Measurements from ENCODE around the gene FRMD4A. TPM values are rescaled to one million over a fixed set of nuclear protein-coding genes. Genes with fewer than 3 reads are reported as not detected.
"Not testable (repeated sequence)": the region's sequence is repeated elsewhere in the genome, so short reads cannot be mapped to it uniquely, and the experiment has no call there.

FRMD4A gene
- total RNA-seq, 1 donor from 2014 or later, result 23.7 TPM

DNA sequence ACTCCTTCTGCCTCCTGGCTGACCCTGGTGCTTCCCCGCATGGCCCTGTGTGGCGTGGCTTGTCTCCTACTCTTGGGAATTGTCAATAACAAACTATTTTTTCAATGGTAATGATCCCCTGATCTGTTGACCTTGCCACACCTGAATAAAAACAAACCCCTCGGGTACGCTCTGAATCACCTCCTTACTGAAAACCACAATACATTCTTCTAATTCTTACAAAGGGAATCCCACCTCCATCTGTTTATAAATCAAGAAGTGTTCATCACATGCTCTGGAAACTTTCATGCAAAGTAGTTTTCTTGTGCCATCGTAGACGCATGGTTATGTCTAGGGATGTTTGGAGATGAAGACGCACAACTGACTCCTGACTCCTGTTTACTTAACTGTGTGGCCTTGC lies 245.8 kb downstream of the FRMD4A start:
- no peak for DNase-seq (ENCODE audit: low spot score)
- intact Hi-C loops (cut with DNase I), result no loop called here

- intact Hi-C loops (cut with DNase I), result no loop called here
- no peak for DNase-seq (ENCODE audit: low spot score)
Measured at GRCh38 chr10:14080795-14081194, 249.9 kb downstream of the FRMD4A start.

- DNase-seq (ENCODE audit: low spot score), result no peak
- intact Hi-C loops (cut with DNase I), result no loop called here
Measured at GRCh38 chr10:14077430-14077829, 253.3 kb downstream of the FRMD4A start.

GRCh38 chr10:14074062-14074884 lies 256.5 kb downstream of the FRMD4A start:
- peak; percentile 84 for DNase-seq (ENCODE audit: low spot score)
- intact Hi-C loops (cut with DNase I), result no loop called here

DNA sequence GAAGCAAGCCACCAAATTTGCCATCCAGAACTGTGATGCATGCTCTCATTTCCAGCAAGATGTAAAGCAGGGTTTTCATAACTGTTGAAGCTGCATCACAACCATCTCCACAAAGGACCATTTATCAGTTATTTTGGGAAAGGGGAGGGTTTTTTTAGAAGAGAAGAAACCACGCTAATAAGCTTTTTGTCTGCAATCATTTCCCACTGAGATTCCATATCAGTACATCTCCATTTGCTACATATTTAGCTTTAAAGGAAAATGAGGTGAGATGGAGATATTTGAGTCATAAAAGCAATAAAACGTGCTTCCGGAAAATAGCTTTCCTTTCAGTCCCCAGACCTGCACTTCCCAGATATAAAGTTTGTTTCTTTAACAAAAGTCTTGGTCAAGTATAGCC lies 258.2 kb downstream of the FRMD4A start:
- intact Hi-C loops (cut with DNase I), result no loop called here

DNA sequence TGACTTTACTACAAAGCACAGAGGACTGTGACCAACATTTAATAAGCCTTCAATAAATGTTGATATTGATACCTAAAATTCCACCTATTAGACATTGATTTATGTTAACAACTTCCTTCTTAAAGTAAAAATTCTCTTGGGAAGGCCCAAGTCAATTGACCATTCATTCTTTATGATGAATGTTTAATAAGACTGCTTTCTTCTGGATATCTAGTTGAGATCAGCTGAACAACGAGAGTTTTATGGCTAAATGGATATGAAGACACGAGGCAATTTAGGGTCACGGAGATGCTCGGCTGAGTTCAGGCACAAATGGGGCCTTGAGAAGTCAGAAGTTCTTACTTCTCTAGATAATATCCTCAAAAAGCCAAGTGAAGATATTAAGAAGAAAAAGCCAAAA lies 258.8 kb downstream of the FRMD4A start:
- intact Hi-C loops (cut with DNase I), result no loop called here

More for the DNA sequence above, 258.2 kb downstream of the FRMD4A start:
- DNase-seq (ENCODE audit: low spot score), result no peak

DNA sequence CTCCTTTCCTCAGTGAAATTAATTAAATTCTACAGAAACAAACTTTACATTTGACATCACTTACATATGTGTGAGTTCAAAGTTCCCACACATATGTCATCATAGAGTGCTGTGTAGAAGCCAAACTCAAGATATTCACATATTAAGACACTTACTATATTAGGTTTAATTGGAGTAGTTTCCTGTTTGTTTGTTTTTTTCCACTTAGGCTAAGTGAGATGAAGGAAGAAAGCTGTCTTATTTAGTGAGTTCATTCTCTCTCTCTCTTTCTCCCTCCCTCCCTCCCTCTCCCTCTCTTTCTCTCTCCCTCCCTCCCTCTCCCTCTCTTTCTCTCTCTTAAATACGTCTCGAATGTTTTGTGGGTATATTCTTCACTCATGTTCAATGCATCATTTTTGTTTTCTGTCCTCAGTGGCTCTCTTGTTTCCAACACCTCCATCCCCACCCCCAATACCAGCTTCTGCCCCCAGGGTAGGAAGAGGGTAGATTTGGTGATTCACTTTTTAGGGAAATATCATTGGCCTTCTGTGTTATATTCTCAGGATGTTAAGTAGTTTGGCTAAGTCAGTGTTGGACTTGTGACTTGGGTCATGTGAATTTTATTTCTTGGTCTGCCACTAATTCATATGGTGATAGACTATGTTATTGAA lies 262.0 kb downstream of the FRMD4A start:
- no peak for DNase-seq (ENCODE audit: low spot score)

More for the DNA sequence above, 258.8 kb downstream of the FRMD4A start:
- no peak for DNase-seq (ENCODE audit: low spot score)

GRCh38 chr10:14067638-14068037 lies 263.1 kb downstream of the FRMD4A start:
- intact Hi-C loops (cut with DNase I); DNase-seq (ENCODE audit: low spot score): not testable (repeated sequence)

More for the DNA sequence above, 262.0 kb downstream of the FRMD4A start:
- intact Hi-C loops (cut with DNase I), result no loop called here

- intact Hi-C loops (cut with DNase I), result no loop called here
- no peak for DNase-seq (ENCODE audit: low spot score)
Measured at GRCh38 chr10:14066106-14066505, 264.6 kb downstream of the FRMD4A start.

- DNase-seq (ENCODE audit: low spot score), result no peak
- intact Hi-C loops (cut with DNase I), result no loop called here
Measured at GRCh38 chr10:14063531-14064285, 267.0 kb downstream of the FRMD4A start.

DNA sequence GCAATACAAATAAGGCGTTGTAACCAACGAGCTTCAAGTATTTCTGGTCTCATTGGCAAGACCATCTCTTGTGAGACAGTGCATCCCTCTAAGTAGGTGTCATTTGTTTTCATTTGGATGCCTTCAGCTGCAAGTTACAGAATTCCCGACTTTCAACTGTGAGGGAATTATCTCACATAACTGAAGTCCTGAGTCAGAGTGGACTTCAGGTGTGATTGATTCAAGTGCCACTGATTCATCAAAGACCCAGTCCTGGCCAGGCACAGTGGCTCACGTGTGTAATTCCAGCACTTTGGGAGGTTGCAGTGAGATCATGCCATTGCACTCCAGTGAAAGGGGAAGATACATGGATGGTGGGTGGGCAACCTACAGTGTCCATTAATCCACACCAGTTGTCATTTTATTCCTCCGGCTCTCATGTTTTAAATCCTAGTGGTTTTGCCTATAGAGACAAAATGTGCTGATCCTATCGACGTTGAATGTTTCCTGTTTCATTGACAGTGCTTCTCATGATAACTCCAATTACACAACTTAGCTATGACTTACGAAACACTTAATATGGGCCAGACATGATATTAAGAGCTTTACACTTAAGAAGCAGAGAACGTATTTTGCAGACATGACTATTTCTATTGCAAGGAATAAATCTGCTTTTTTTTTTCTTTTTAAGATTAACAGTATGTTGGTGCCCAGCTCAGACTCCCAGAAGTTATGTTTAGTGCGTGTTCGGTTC lies 268.0 kb downstream of the FRMD4A start:
- intact Hi-C loops (cut with DNase I), result no loop called here
- no peak for DNase-seq (ENCODE audit: low spot score)

DNA sequence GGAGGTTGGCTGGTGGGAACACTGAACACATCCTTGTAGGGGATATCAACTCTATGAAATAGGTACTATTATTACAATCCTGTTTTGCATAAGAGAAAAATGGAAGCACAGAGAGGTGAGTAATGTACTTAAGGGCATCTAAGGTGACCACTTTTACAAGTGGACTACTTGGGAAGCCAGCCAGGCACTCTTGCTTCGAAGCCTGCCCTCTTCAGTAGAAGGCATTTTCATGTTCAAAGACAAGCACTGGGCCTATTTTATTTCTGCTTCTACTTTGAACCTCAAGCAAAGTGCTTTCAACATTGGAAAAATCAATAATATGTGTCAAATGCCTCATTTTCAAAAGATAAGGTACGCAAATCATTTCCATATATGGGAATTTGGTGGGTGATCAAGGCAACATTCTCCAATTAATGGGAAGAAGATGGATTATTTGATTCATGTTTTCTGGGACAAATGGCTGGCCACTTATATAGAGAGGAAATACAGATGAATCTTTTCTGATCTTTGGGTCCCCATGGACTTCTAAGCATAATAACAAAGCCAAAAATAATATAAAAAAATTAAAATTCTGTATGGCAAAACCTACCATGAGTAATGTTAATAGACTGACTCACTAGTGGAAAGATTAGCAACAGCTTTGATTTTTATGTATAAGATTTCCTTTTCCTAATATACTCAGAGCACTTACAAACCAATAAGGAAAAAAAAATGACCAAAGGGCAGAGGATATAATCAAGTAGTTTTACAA lies 270.2 kb downstream of the FRMD4A start:
- intact Hi-C loops (cut with DNase I), result no loop called here
- no peak for DNase-seq (ENCODE audit: low spot score)

DNA sequence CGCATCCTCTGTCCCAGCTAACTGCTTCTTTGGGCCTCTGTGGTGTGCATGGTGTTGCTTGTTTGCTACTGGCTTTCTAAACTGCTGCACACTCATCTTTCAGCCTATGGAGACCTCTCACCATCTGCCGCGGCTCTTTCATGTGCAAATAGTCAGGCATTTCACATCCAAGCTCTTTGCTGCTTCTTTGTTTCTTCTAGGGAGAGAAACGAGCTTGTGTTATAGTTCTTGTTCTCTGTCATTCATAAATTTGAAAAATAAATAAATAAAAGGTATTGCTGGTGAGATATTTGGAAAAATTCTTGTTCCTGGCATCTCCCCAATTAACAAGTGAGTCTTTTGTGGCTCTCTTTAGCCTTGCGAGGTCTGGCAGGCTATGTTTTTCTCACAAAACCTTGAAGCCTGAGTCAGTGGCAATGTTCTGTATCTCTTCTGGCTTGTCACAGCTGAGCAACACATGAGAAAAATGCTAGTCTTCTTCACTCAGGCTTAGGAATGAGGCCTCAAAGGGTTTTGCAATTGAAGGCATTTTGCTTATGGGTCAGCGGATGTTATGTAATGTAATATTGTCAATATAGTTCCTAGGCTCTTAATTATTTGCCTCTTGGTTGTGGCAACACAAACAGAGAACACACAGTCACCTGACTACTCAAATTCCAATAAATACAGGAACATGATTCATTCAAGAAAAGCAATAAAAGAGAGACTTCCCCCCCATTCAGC lies 274.0 kb downstream of the FRMD4A start:
- intact Hi-C loops (cut with DNase I), result no loop called here
- no peak for DNase-seq (ENCODE audit: low spot score)

DNA sequence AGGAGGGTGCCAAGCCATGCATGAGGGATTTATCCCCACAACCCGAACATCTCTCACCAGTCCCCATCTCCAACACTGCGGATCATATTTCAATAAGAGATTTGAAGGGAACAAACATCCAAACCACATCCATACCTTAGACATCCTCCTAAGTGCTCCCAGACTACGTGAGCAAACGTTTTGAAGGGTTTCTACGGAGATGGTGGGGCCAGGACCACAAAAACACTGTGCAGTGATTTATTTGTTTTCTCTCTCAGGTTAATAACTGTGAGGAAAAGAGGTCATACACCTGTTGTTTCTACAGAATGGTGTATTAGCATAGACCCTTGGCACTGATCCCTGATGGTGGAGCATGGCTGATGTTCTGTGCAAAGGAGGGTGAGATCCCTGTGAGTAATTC lies 277.8 kb downstream of the FRMD4A start:
- intact Hi-C loops (cut with DNase I), result no loop called here
- no peak for DNase-seq (ENCODE audit: low spot score)

DNA sequence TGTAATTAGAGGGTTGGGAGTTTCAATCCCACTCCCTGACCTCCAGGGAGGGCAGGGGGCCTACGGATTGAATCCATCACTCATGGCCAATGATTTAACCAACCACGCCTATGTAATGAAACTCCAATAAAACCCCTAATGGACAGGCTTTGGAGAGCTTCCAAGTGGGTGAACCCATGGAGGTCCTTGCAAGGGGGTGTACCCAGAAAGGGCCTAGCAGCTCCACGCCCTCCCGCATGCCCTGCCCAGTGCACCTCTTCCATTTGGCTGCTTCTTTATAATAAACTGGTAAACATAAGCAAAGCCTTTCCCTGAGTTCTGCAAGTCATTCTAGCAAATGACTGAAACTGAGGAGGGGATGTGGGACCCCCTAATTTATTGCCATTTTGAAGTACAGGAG lies 280.1 kb downstream of the FRMD4A start:
- no peak for DNase-seq (ENCODE audit: low spot score)

DNA sequence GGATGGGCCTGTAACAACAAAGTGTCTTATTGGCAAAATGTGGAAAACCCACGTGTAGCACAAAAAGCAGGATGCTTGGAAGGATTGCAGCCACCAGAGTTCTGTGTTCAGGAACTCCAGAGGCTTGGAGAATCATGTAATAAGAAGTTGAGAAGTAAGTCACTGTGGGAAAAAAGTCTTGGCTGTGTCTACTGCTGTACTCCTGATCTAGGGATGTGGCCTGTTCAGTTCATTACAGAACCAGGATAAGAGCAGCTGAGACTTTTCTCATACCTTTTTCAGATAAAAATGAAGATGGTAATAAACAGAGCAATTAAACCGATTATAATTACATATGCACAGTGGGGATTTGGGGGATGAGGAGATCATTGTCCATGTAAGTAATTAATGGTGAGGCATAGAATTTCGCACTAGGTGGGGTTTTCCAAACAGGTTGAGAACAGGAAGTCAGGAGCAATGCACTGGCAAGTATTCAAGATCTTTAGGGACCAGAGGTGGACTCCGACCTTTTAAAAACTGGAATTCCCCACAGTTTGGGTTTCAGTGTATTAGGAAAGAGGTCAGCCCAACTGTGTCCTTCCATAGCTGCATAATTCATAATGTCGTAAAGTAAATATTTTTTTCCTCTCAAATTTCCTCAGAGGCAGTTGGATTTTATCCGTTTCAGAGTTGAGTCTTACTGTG lies 281.7 kb downstream of the FRMD4A start:
- no peak for DNase-seq (ENCODE audit: low spot score)
- intact Hi-C loops (cut with DNase I), result no loop called here

More for the DNA sequence above, 280.1 kb downstream of the FRMD4A start:
- intact Hi-C loops (cut with DNase I), result no loop called here

DNA sequence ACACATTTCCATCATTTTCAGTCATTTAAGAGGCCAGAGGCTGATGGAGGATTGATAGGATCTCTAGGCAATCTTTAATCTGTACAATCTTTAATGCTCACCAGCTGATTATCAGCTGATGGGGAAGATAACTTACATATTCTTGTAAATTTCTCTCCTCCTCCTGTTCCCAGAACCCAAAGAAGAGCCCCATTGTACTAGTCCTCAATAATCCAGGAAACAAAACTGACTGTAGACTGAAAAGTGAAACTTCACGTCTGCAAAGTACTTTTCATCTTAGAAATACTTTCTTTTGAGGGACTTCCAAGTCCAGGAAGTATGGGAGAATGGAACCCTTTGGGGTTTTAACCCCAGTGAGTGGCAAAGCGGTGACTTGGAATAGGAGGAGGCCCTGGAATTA lies 283.3 kb downstream of the FRMD4A start:
- DNase-seq (ENCODE audit: low spot score), result no peak
- intact Hi-C loops (cut with DNase I), result no loop called here

DNA sequence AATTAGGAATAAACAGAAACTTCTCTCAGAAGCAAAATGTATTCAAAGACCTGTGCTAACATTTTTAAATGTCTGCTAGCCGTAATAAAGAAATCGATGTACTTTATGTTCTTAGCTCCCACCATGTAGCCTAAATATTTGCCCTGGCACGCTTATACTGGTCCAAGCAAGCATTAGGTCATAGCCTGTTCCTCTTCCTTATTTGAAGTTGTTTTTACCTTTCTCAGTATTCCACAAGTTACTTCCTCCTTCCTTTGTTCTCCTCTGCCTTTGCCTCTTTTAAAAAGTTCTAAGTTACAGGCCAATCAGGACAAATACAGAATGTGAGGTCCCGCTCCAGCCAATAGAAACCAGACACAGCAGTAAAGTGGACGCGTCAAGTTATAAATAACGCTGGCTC lies 288.7 kb downstream of the FRMD4A start:
- DNase-seq (ENCODE audit: low spot score); intact Hi-C loops (cut with DNase I): not testable (repeated sequence)

All from cardiac septum (tissue), 1 donor.